Adrenal gland (tissue), 5 donors: ENCODE data around the gene TRPM8.
"Not testable (repeated sequence)": the region's sequence is repeated elsewhere in the genome, so short reads cannot be mapped to it uniquely, and the experiment has no call there.

Source experiments
- POLR2A ChIP-seq, 2 donors: fragments of 450-650 bp; IDR thresholded peaks; one replicate each; pipeline ENCODE4 v1.6.1; 2017; ENCODE audit warnings: antibody characterized with exemption in 2 of 2, mild to moderate bottlenecking in 2 of 2, moderate library complexity in 1 of 2
- TF ChIP-seq, protein P1 (sequence below), 6 experiments: fragments of 450-650 bp in 4 of 6; fragments of 200-600 bp in 2 of 6; sonication (generic) in 1 of 6; IDR thresholded peaks; 1 replicate in 5 of 6; 2 replicates in 1 of 6; pipeline versions ENCODE4 v1.5.1 to v1.8.0; 2016 to 2021; ENCODE audit warnings: antibody characterized with exemption in 6 of 6, mild to moderate bottlenecking in 2 of 6, moderate library complexity in 1 of 6
- donor health status: DM: no; HTN: no; CAD: no.

DNA sequence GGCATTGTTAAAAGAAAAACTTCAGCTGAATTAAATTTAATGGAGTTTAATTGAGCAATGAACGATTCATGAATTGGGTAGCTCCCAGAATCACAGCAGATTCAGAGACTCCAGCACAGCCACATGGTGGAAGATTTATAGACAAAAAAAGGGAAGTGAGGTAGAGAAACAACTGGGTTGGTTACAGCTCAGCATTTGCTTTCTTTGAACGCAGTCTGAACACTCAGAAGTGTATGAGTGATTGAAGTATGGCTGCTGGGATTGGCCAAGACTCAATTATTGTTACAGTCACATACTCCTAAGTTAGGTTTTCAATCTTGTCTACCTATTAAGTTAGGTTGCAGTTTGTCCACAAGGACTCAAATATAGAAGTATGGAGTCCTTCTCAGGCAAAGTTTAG is 45.0 kb upstream of the TRPM8 start:
- TF ChIP-seq POLR2A (IDR thresholded peaks at IDR 0.05) = not testable (repeated sequence)
- TF ChIP-seq, protein P1, sequence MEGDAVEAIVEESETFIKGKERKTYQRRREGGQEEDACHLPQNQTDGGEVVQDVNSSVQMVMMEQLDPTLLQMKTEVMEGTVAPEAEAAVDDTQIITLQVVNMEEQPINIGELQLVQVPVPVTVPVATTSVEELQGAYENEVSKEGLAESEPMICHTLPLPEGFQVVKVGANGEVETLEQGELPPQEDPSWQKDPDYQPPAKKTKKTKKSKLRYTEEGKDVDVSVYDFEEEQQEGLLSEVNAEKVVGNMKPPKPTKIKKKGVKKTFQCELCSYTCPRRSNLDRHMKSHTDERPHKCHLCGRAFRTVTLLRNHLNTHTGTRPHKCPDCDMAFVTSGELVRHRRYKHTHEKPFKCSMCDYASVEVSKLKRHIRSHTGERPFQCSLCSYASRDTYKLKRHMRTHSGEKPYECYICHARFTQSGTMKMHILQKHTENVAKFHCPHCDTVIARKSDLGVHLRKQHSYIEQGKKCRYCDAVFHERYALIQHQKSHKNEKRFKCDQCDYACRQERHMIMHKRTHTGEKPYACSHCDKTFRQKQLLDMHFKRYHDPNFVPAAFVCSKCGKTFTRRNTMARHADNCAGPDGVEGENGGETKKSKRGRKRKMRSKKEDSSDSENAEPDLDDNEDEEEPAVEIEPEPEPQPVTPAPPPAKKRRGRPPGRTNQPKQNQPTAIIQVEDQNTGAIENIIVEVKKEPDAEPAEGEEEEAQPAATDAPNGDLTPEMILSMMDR (IDR thresholded peaks at IDR 0.05) = not testable (repeated sequence)
